ENCODE data around the gene RTL5.

DNA sequence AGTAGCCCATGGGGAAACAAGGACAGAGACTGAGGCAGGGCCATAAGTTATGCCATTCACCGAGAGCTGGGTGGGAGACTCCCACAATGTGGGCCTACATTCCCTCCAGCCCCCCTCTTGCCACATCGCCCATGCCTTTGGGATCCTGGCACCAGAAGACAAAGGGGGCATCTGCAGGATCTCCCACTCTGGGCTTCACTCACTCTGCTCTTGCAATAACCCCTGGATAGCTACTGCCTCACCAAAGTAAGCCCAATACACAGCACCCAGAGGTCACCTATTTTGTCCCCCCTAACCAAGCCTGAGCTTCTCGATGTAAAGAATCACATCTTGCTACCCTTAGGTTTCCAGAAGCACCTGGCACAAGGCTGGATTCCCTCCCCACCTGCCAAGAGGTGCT, 741 bp upstream of the RTL5 start:
- TF ChIP-seq, protein P1, sequence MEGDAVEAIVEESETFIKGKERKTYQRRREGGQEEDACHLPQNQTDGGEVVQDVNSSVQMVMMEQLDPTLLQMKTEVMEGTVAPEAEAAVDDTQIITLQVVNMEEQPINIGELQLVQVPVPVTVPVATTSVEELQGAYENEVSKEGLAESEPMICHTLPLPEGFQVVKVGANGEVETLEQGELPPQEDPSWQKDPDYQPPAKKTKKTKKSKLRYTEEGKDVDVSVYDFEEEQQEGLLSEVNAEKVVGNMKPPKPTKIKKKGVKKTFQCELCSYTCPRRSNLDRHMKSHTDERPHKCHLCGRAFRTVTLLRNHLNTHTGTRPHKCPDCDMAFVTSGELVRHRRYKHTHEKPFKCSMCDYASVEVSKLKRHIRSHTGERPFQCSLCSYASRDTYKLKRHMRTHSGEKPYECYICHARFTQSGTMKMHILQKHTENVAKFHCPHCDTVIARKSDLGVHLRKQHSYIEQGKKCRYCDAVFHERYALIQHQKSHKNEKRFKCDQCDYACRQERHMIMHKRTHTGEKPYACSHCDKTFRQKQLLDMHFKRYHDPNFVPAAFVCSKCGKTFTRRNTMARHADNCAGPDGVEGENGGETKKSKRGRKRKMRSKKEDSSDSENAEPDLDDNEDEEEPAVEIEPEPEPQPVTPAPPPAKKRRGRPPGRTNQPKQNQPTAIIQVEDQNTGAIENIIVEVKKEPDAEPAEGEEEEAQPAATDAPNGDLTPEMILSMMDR (IDR thresholded peaks at IDR 0.05) = no peak
- TF ChIP-seq POLR2A (IDR thresholded peaks at IDR 0.05) = no peak

Data from thyroid gland (tissue), 4 donors.